NB4 (cell line): ENCODE results near the gene CUX1.

Experiments
- DNase-seq: peaks from one replicate; pipeline ENCODE4 v3.0.0; 2010; ENCODE audit warnings: low read depth
- H3K4me3 ChIP-seq: one replicate; pipeline ENCODE4 v1.5.1; 2011; ENCODE audit warnings: mild to moderate bottlenecking, low read depth, low read length, moderate library complexity
- CTCF ChIP-seq: IDR thresholded peaks from one replicate; pipeline ENCODE4 v1.5.1; 2012; ENCODE audit warnings: low read depth, low read length
- MAX ChIP-seq: IDR thresholded peaks from 2 replicates; pipeline ENCODE4 v1.6.1; 2011; ENCODE audit warnings: low read depth, low read length
- MYC ChIP-seq: IDR thresholded peaks from 2 replicates; pipeline ENCODE4 v1.6.1; 2011; ENCODE audit warnings: low read depth, low read length
- POLR2A ChIP-seq: IDR thresholded peaks from 2 replicates; pipeline ENCODE4 v1.6.1; 2011; ENCODE audit warnings: mild to moderate bottlenecking; ENCODE audit not compliant: insufficient read length; ENCODE audit errors: extremely low read depth

Gene CUX1

DNA sequence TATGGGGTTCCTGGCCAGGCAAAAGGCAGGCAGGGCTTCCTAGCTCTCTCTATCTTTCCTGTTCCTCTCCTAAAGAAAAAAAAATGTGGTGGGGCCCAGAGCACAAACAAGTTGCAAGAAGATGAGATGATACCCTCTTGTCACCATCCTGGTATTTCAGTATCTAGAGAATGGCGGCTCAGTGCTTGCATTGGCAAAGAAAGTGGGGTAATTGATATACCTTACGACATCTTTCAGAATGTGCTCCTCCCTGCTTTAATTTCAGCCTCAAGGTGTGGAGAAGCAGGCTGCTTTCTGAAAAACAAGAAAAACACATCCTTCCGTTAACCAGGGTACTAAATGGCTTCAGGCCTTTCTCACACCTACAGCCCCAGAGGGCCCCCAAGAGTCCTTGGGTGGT lies 34.5 kb upstream of the CUX1 start:
- TF ChIP-seq POLR2A (no peak), MYC (no peak), CTCF (no peak), MAX (no peak)
- H3K4me3 ChIP-seq = no peak overlapping the region
- no peak for DNase-seq

- no peak for TF ChIP-seq MAX
- no peak for TF ChIP-seq POLR2A
- TF ChIP-seq CTCF = no peak
- TF ChIP-seq MYC = no peak
- H3K4me3 ChIP-seq = no peak overlapping the region
- DNase-seq = no peak
These were observed 33.8 kb upstream of the CUX1 start for GRCh38 chr7:101783381-101784181.

- TF ChIP-seq MAX = peak; percentile 48
- no peak for TF ChIP-seq POLR2A
- no peak for TF ChIP-seq MYC
- no peak for TF ChIP-seq CTCF
- H3K4me3 ChIP-seq = no peak overlapping the region
- peak; percentile 79 for DNase-seq
These were observed 32.9 kb upstream of the CUX1 start for GRCh38 chr7:101784292-101785127.

DNA sequence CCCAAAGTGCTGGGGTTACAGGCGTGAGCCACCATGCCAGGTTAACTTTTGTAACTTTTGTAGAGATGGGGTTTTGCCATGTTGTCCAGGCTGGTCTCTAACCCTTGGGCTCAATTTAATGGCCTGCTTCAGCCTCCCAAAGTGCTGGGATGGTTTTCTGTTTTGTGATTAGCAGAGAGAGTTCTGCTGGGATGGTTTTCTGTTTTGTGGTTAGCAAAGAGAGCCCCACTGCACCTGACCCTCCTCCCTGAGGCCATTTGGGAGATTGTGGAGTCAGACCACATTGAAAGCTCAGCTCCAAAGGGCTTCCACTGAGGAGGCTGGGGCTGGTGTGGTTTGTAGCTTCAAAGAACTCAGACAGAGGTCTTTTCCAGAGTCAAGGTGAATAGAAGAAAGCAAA lies 29.6 kb upstream of the CUX1 start:
- H3K4me3 ChIP-seq = no peak overlapping the region
- TF ChIP-seq CTCF (no peak), MAX (no peak), MYC (no peak), POLR2A (no peak)
- DNase-seq = no peak

DNA sequence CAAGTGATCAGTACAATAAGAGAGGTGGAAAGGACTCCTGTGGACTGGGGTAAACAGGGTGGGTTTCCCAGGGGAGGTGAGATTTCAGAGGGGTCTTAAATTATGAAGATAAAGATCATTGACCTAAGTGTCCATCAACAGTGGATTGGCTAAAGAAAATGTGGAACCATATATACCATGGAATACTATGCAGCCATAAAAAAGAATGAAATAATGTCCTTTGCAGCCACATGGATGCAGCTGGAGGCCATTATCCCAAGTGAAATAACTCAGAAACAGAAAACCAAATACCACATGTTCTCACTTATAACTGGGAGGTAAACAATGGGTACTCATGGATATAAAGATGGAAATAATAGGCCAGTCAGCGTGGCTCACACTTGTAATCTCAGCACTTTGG lies 28.9 kb upstream of the CUX1 start:
- no peak overlapping the region for H3K4me3 ChIP-seq
- no peak for DNase-seq
- TF ChIP-seq MYC (no peak), MAX (no peak), CTCF (no peak), POLR2A (no peak)
